Hematopoietic multipotent progenitor cell treated with erythropoietin and hydrocortisone succinate and interleukin-3 and kit ligand, for 17 days (in vitro differentiated cells): ENCODE measurements around the gene PIGO.

Experiments
- DNase-seq: peaks from one replicate; pipeline ENCODE4 v3.0.0-alpha.2; 2015; ENCODE audit warnings: low spot score

PIGO gene

DNA sequence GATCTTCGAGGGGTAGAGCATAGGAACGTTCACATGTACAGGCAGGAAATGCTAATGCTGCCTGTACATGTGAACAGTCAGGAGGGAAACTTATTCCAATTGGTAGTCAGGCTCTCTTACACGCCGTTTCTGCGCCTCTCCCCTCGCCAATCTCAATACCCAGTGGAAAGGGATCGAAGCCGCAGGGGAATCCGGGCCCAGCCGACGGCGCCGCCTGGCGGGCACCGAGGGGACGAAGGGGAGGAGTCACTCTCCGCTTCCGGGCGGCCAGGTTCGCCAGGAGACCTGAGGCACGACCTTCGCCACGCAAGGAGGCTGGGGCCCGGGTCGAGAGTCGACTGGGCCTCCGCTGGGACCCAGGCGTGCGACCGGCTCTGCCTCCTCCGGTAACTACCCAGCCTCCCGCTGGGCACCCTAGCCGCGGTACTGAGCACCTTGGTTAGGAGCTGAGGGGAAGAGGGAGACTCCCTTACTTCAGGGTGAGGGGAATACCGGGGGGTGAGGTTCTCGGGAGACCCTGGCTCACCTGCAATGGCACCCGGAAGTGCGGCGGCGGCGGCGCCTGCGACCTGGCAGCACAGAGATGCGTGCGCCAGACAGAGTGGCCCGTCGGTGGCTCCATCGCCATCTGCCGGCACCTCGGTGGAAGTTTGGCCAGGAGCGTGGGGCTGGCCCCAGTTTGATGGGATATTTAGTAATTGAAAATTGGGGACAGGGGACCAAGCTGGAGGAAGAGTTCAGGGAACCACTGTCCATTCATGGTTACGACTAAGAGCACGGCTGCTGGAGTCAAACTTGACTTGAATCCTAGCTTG, at the start of gene PIGO:
Gene PIGO, minus strand, starts transcription at position 557 of the 815 bp plus-strand sequence. CDS start 1,026 bp downstream, outside the sequence.
- DNase-seq = peak; percentile 91

DNA sequence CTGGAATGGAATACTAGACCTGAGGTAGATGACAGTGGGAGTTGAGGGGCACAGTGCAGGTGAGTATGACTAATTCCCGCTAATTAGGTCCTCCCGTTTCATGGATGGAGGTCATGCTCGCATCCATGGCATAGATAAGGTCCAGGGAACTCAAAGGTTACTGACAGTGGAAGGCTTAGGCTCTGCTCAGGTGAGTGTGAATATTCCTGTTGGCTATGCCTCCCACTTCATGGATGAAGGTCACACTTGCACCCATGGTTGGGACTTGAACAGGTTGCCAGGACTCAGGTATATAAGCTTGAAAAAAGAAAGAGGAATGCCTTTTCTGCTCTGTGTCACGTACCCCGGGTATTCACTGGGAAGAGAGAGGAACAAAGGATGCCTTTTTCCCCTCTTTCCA, 45.6 kb upstream of the PIGO start:
- DNase-seq = no peak

DNA sequence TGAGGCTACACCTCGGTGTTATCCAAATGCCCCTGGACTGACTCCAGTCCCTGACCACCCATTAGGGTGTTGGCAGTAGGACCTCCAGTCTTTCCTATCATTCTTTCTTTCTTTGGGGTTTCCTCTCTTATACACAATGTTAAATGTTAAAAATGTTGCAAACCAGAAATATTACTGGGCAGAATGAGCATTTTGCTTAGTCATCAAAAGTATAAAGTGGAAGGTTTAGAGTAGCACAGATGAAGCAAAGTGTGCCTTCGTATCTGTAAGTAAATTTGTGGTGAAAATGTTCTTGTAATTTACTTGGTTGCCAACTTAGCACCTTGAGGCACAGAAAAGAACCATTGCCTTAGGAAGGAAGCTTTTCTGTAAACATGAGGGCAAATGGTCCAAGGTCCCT, 43.7 kb upstream of the PIGO start:
- DNase-seq = no peak

DNA sequence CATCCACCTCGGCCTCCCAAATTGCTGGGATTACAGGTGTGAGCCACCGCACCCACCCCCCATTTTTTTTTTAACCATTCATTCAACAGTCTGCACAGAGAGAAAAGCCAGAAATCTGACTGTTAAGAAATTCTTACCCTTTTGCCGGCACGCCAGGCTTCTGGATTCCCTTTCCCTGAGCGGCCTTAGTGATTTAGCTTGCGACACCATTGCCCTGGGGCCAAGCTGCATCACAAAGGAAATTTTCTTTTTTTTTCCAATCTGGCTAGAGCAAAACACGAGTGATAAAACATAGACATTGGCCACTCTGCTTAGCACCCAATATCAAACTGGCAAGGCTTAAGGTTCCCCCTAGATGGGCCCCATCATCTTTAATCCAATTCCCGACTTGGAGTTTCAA, 40.5 kb upstream of the PIGO start:
- no peak for DNase-seq

- DNase-seq = no peak
Measured at GRCh38 chr9:35135988-35136387, 39.6 kb upstream of the PIGO start.

DNA sequence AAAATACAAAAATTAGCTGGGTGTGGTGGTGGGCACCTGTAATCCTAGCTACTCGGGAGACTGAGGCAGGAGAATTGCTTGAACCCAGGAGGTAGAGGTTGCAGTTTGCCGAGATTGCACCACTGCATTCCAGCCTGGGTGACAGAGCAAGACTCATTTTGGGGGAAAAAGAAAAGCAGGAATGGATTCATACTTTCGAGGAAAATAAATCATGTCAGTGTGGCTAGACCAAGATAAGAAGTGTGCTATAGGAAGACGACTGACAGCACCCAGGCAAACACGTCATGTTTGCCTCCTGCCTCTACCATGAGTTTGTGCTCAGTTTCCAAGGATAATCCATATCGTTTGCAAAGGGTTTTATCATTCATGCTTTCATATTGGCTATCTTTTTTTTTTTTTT, 38.5 kb upstream of the PIGO start:
- no peak for DNase-seq

DNA sequence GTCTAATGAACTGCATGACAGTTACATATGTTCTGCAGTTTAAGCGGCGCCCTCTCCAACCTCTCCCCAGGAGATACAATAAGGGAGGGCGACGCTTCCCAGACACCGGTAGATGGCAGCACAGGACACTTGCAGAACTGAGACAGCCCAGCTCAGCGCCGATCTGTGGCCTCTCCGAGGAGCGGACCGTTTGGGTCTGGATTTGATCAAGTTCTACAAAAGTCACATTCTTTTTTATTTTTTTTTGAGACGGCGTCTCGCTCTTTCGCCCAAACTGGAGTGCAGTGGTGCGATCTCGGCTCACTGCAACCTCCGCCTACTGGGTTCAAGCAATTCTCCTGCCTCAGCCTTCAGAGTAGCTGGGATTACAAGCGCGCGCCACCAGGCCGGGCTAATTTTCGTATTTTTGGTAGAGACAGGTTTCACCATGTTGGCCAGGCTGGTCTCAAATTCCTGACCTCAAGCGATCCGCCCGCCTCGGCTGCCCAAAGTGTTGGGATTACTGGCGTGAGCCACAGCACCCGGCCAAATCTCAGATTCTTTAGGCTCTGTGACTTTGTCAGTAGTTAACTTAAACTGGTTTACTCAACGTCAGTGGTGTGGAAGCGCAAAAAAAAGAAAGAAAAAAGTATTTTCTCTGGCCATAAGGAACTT, 20.6 kb upstream of the PIGO start:
- peak; percentile 94 for DNase-seq

- DNase-seq = no peak
Measured at GRCh38 chr9:35116539-35116897, 20.1 kb upstream of the PIGO start.

- DNase-seq = peak; percentile 96
Measured at GRCh38 chr9:35115680-35116538, 19.5 kb upstream of the PIGO start, which contains the start of gene ATOSB. ATOSB (minus strand) TSS chr9:35115862; CDS start chr9:35108274, 7,588 bp downstream.

DNA sequence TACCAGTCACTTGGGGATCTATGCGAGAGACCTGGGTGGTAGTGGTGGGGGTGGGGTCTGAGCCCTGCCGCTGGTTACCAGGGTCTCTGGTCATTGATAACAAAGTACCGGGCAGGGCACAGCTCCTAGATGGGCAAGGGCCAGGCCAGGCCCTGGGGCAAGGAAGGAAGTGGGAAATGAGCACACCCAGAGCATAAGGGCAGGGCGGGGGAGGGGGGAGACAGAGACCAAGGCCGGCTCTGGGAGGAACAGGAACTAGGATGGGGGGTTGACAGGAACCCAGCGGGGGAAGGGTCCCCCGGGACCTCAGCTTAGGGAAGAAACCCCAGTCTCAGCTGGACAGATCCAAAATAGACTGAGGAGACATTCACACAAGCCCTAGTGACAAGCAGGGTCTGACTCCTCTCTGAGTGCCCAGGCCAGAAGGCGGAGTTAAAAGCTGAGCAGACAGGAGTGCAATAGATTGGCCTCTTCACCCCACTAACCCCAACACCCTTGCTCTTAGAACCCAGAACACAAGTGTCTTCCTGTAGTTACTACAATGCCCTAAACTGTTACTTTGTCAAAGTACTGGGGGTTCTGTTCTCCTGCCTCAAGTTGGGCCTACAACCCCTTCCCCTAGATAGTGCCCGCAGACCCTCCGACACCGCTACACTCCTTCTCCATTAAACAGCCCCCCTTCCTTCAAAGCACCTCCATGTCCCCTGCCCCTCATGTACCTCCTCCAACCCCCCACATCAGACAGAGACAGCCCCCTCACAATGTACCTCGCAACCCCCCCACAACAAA, 18.6 kb upstream of the PIGO start:
- DNase-seq = peak; percentile 80

DNA sequence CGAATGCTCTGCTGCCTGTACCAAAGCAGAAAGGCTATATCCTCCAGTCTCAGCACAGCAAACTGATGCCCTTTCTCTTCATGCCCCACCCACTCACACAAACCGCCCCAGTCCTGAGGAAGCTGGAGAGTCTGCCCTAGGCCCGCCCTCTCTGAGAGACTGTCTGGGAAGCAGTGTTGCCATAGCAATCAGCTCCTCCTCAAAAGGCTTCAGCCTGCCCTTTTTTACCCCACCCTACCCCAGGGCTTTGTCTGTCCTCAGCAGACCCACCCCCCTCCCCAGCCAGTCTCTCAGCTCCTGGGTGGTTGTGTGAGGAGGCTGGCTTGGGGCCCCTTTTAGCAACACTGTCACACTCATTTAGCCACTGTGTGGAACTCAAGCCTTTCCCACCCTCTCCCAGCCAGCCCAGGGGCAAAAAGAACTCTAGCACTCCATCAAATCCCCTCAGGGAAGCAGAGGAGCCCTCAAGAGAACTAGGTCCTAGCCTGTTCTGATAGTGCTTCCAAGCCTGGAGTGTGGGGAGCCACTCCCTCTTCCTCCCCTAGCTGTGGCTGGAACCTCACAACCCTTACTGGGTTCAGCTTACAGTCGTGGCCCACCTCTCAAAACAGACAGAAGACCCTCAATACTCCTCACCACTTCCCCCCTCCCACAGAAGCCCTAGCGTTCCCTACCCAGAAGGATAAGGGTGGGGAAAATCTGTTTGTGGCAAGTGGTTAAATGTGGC, 17.9 kb upstream of the PIGO start:
- peak; percentile 87 for DNase-seq

GRCh38 chr9:35112257-35113020, 16.0 kb upstream of the PIGO start:
- peak; percentile 86 for DNase-seq

DNA sequence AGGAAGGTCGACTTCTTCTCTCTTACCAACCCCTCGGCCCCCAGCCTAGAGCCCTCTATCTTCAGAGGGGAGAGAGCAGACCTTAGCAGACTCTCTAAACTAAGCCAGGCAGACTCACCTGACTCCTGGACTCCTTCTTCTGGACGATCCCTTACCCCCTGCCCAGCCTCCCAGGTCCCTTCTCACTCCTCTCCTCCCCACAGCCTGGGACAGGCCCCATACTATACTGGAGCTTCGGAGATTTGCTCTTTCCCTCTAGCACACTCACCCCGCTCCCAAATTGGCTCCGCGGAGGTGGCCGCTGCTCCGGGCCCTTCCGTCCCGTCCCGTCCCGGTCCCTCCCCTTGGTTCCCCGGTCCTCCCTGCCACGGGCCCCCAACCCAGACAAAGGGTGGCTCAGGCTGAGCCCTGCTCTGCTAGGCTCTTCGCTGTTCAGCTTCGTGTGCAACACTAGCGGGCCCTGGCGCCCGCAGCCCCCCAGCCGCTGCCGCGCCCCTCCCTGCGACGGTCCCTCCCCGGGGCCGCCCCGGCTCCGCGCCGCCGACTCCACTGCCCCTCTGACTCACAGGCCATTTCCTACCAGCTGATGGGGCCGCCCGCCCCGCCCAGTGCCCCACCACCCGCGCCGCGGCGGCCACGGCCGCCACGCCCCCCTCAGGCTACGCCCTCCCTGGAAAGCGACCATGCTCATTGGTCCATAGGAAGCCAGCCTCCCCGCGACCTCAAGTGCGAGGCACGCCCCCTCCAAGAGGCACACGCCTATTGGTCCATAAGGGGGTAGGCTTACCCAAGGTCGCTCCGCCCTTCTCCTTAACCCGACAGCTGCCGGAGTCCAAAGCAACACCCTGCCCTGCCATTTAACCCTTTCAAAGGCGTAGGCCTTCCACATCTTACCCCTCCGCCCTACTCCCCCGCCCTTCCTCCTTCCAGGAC, 14.9 kb upstream of the PIGO start:
- peak; percentile 99 for DNase-seq

- peak; percentile 91 for DNase-seq
Measured at GRCh38 chr9:35110327-35110761, 14.0 kb upstream of the PIGO start.

GRCh38 chr9:35108946-35109575, 12.7 kb upstream of the PIGO start:
- DNase-seq = peak; percentile 92

DNA sequence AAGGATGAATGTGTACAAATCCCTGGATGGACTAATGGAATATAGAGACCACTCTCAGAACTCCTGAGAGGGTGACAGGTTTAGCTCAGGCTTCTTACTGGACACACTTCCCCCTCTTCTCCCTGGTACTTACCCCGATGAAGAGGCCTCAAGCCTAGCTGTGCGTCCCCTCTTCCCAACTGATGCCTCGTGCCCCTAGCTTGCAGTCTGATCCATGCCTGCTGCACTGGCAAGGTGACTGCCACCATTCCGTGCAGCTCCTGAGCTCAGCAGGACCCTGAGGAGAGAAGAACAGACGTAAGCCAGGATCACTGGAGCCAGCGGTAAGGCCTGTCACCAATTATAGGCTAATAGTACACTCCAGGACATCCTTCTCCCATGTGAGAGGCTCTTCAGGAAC, 12.1 kb upstream of the PIGO start:
- no peak for DNase-seq

DNA sequence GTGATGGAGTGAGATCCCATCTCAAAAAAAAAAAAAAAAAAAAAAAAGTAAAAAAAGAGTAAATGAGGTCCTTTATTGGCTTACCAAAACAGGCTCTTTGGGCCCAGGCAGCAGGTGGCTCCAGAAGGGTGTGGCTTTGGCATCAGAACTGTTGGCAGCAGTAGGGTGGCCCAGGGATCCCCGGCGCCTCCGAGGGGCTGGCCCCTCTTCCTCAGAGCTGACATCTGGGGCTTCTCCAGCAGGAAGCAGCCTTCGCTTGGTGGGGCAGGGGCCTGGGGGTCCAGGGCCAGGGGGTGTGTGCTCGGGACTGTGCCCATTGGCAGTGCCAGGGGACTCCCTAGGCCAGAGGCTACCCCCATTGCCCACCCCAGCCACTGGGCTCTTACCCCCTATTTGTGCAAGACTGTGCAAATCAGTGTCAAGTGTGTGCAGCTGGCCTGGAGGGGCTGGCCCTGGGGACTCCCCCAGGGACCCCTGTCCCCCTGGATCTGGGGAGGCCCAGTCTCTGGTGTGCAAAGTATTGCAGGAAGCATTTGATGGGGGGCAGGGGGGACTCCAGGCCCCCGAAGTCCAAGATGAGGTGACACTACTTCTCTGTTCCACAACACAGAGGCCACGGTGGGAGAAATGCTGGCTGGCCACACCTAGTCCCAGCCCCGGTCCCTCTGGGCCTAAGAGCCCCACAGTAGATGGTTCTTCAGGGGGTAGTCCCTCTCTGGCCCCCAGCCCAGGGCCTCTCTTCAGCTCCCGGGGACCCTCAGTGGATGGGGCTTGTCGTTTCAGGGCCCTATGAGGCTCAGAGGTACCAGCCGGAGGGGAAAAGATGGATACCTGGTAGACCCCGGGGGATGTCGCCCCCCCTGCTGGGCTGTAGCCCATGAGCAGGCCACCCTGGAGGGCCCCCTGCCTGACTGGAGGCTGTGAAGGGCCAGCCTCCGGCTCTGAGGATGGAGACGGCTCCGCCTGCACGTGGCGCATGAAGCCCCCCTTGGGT, 11.2 kb upstream of the PIGO start:
- peak; percentile 74 for DNase-seq
